Measurements from ENCODE around the gene DAZAP2. TPM values are rescaled to one million over a fixed set of nuclear protein-coding genes. Genes with fewer than 3 reads are reported as not detected.
"Not testable (repeated sequence)": the region's sequence is repeated elsewhere in the genome, so short reads cannot be mapped to it uniquely, and the experiment has no call there.

The DAZAP2 gene
- total RNA-seq, 4 donors from 2014 or later: 213 to 277 (median 235) TPM

- peak; percentile 19 for ATAC-seq (ENCODE audit: low FRiP score)
- no peak for DNase-seq (ENCODE audit: low spot score)
- no peak for TF ChIP-seq CTCF (IDR thresholded peaks at IDR 0.05)
These were observed 7.7 kb downstream of the DAZAP2 start for GRCh38 chr12:51246254-51246853.

- ATAC-seq (ENCODE audit: low FRiP score): peak; percentile 58
- TF ChIP-seq CTCF (IDR thresholded peaks at IDR 0.05): no peak
These were observed 9.0 kb downstream of the DAZAP2 start for GRCh38 chr12:51247523-51248206.

GRCh38 chr12:51253276-51253675 is 14.7 kb downstream of the DAZAP2 start:
- ATAC-seq (ENCODE audit: low FRiP score) (no peak), DNase-seq (ENCODE audit: low spot score) (no peak)
- no peak for TF ChIP-seq CTCF (IDR thresholded peaks at IDR 0.05)

More at GRCh38 chr12:51247523-51248206, 9.0 kb downstream of the DAZAP2 start:
- DNase-seq (ENCODE audit: low spot score): no peak

- ATAC-seq (ENCODE audit: low FRiP score) (no peak), DNase-seq (ENCODE audit: low spot score) (no peak)
- no peak for TF ChIP-seq CTCF (IDR thresholded peaks at IDR 0.05)
These were observed 15.9 kb downstream of the DAZAP2 start for GRCh38 chr12:51254536-51254935.

GRCh38 chr12:51259600-51259999 is 21.0 kb downstream of the DAZAP2 start:
- DNase-seq (ENCODE audit: low spot score); ATAC-seq (ENCODE audit: low FRiP score): not testable (repeated sequence)

GRCh38 chr12:51262758-51263177 is 24.1 kb downstream of the DAZAP2 start:
- TF ChIP-seq CTCF (IDR thresholded peaks at IDR 0.05): no peak
- ATAC-seq (ENCODE audit: low FRiP score): no peak
- DNase-seq (ENCODE audit: low spot score): no peak

GRCh38 chr12:51263341-51263740 is 24.7 kb downstream of the DAZAP2 start:
- DNase-seq (ENCODE audit: low spot score): no peak
- no peak for TF ChIP-seq CTCF (IDR thresholded peaks at IDR 0.05)
- ATAC-seq (ENCODE audit: low FRiP score): no peak
